WTC11 (cell line): Measurements from ENCODE around the gene ZNF326.

Experiments
- CTCF ChIP-seq: fragments of 200-600 bp; IDR thresholded peaks from 2 replicates; pipeline ENCODE4 v1.8.0; 2022; ENCODE audit warnings: antibody characterized with exemption
- E2F1 ChIP-seq: sonication (generic); formaldehyde crosslinking; IDR thresholded peaks from 2 replicates; pipeline ENCODE4 v1.8.0; 2022; ENCODE audit warnings: mild to moderate bottlenecking, missing genetic modification reagents
- MAX ChIP-seq: sonication (generic); formaldehyde crosslinking; IDR thresholded peaks from 2 replicates; pipeline ENCODE4 v1.8.0; 2022; ENCODE audit warnings: mild to moderate bottlenecking, missing genetic modification reagents
- ZNF512 ChIP-seq: sonication (generic); formaldehyde crosslinking; IDR thresholded peaks from 2 replicates; pipeline ENCODE4 v1.8.1; 2022; ENCODE audit warnings: missing genetic modification reagents, borderline replicate concordance

GRCh38 chr1:90043586-90043985 lies 48.7 kb downstream of the ZNF326 start:
- TF ChIP-seq CTCF, result no peak
- no peak for TF ChIP-seq ZNF512
- no peak for TF ChIP-seq E2F1
- TF ChIP-seq MAX, result no peak
